Stimulated activated CD4-positive, alpha-beta T cell treated with anti-CD3 and anti-CD28 coated beads, Interleukin-1b, Interleukin-23, amount 100 ng/mL, for 48 hours (primary cell): ENCODE data around the gene B4GALNT3.

Experiments
- DNase-seq: peaks from one replicate; pipeline ENCODE4 v3.0.0-alpha.2; 2020

B4GALNT3 gene

GRCh38 chr12:578748-579419 is 119.1 kb downstream of the B4GALNT3 start:
- DNase-seq: no peak

GRCh38 chr12:579420-580110 is 119.8 kb downstream of the B4GALNT3 start:
- DNase-seq: no peak

GRCh38 chr12:580813-581212 is 121.1 kb downstream of the B4GALNT3 start:
- DNase-seq: no peak

- no peak for DNase-seq
These were observed 121.6 kb downstream of the B4GALNT3 start for GRCh38 chr12:581321-581720.

GRCh38 chr12:581746-582145 is 122.0 kb downstream of the B4GALNT3 start:
- DNase-seq: no peak

- DNase-seq: no peak
These were observed 123.6 kb downstream of the B4GALNT3 start for GRCh38 chr12:583251-583869.

GRCh38 chr12:585062-586061 is 125.6 kb downstream of the B4GALNT3 start:
- no peak for DNase-seq

GRCh38 chr12:586318-587071 is 126.8 kb downstream of the B4GALNT3 start:
- no peak for DNase-seq

- no peak for DNase-seq
These were observed 127.6 kb downstream of the B4GALNT3 start for GRCh38 chr12:587132-588023.

GRCh38 chr12:588024-588322 is 128.2 kb downstream of the B4GALNT3 start:
- DNase-seq: no peak

- no peak for DNase-seq
These were observed 128.9 kb downstream of the B4GALNT3 start for GRCh38 chr12:588646-589045.

- DNase-seq: no peak
These were observed 130.5 kb downstream of the B4GALNT3 start for GRCh38 chr12:590206-590750.

- DNase-seq: no peak
These were observed 131.7 kb downstream of the B4GALNT3 start for GRCh38 chr12:591167-592023.

- DNase-seq: no peak
These were observed 132.3 kb downstream of the B4GALNT3 start for GRCh38 chr12:592024-592505.

GRCh38 chr12:593396-594270 is 133.9 kb downstream of the B4GALNT3 start:
- DNase-seq: no peak

- no peak for DNase-seq
These were observed 138.3 kb downstream of the B4GALNT3 start for GRCh38 chr12:597926-598568.

GRCh38 chr12:599756-600155 is 140.0 kb downstream of the B4GALNT3 start:
- DNase-seq: no peak
